WERI-Rb-1 (cell line): Measurements from ENCODE around the gene CYP4F11.

Experiments
- DNase-seq: peaks from one replicate; pipeline ENCODE4 v3.0.0-alpha.2; 2020
- H3K27ac ChIP-seq: fragments of 250-450 bp; sonication (Bioruptor Pico); 2 replicates; pipeline ENCODE4 v1.5.1; 2020; ENCODE audit warnings: mild to moderate bottlenecking, moderate library complexity
- H3K27me3 ChIP-seq: fragments of 250-450 bp; sonication (Bioruptor Pico); 2 replicates; pipeline ENCODE4 v1.5.1; 2021; ENCODE audit warnings: mild to moderate bottlenecking, low read depth, moderate library complexity; ENCODE audit not compliant: insufficient read depth, severe bottlenecking
- H3K36me3 ChIP-seq: fragments of 250-450 bp; sonication (Bioruptor Pico); 2 replicates; pipeline ENCODE4 v1.5.1; 2020; ENCODE audit warnings: mild to moderate bottlenecking, moderate library complexity
- H3K4me3 ChIP-seq: 2 replicates; pipeline ENCODE4 v1.5.1; 2011; ENCODE audit warnings: low read depth, mild to moderate bottlenecking, control low read depth, low read length
- H3K9me3 ChIP-seq: fragments of 250-450 bp; sonication (Bioruptor Pico); 2 replicates; pipeline ENCODE4 v1.5.1; 2021; ENCODE audit warnings: mild to moderate bottlenecking, moderate library complexity; ENCODE audit not compliant: severe bottlenecking
- TF ChIP-seq, protein P1 (sequence below): IDR thresholded peaks from 2 replicates; pipeline ENCODE4 v1.5.1; 2011; ENCODE audit warnings: low read depth, mild to moderate bottlenecking, control low read depth, inconsistent platforms, low read length

CYP4F11 gene

GRCh38 chr19:15971224-15971780 lies 37.0 kb upstream of the CYP4F11 start:
- H3K27me3 ChIP-seq = peaks cover 44% of the 10 kb centered on the region
- no peak overlapping the region for H3K4me3 ChIP-seq
- no peaks in the 10 kb centered on the region for H3K36me3 ChIP-seq
- H3K9me3 ChIP-seq = peaks cover 3% of the 10 kb centered on the region
- no peak for DNase-seq
- TF ChIP-seq, protein P1, sequence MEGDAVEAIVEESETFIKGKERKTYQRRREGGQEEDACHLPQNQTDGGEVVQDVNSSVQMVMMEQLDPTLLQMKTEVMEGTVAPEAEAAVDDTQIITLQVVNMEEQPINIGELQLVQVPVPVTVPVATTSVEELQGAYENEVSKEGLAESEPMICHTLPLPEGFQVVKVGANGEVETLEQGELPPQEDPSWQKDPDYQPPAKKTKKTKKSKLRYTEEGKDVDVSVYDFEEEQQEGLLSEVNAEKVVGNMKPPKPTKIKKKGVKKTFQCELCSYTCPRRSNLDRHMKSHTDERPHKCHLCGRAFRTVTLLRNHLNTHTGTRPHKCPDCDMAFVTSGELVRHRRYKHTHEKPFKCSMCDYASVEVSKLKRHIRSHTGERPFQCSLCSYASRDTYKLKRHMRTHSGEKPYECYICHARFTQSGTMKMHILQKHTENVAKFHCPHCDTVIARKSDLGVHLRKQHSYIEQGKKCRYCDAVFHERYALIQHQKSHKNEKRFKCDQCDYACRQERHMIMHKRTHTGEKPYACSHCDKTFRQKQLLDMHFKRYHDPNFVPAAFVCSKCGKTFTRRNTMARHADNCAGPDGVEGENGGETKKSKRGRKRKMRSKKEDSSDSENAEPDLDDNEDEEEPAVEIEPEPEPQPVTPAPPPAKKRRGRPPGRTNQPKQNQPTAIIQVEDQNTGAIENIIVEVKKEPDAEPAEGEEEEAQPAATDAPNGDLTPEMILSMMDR = no peak
- no peak overlapping the region for H3K27ac ChIP-seq

- TF ChIP-seq, protein P1 = no peak
- H3K36me3 ChIP-seq = no peaks in the 10 kb centered on the region
- no peak overlapping the region for H3K27ac ChIP-seq
- H3K27me3 ChIP-seq = peaks cover 51% of the 10 kb centered on the region
- no peak overlapping the region for H3K4me3 ChIP-seq
- no peak for DNase-seq
- H3K9me3 ChIP-seq = peaks cover 3% of the 10 kb centered on the region
Measured at GRCh38 chr19:15964231-15964630, 29.9 kb upstream of the CYP4F11 start.

GRCh38 chr19:15962319-15962718 lies 28.0 kb upstream of the CYP4F11 start:
- Histone ChIP-seq H3K9me3 (no peaks in the 10 kb centered on the region), H3K36me3 (no peaks in the 10 kb centered on the region), H3K27me3 (peaks cover 63% of the 10 kb centered on the region), H3K4me3 (no peak overlapping the region), H3K27ac (no peak overlapping the region)
- TF ChIP-seq, protein P1 = no peak
- DNase-seq = no peak

DNA sequence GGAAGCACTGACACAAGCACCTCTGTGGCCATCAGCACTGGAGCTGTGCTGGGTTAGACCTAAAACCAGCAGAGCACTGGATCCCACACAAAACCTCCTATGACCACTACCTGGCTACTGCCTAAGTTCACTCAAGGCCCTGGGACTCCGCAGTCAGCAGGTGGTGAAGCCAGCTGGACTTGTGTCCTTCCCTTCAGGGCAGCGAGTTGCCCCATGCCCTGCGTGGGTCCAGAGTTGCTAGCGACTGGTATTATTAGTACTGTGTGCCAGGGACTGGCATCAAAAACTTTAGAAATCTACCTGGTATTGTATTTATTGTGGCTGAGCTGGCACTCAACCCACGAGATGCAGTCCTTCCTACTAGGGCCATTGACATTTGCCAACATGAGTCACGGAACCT lies 20.5 kb upstream of the CYP4F11 start:
- no peak overlapping the region for H3K27ac ChIP-seq
- no peaks in the 10 kb centered on the region for H3K9me3 ChIP-seq
- no peaks in the 10 kb centered on the region for H3K36me3 ChIP-seq
- DNase-seq = no peak
- TF ChIP-seq, protein P1 = no peak
- H3K27me3 ChIP-seq = peaks cover 61% of the 10 kb centered on the region
- no peak overlapping the region for H3K4me3 ChIP-seq

DNA sequence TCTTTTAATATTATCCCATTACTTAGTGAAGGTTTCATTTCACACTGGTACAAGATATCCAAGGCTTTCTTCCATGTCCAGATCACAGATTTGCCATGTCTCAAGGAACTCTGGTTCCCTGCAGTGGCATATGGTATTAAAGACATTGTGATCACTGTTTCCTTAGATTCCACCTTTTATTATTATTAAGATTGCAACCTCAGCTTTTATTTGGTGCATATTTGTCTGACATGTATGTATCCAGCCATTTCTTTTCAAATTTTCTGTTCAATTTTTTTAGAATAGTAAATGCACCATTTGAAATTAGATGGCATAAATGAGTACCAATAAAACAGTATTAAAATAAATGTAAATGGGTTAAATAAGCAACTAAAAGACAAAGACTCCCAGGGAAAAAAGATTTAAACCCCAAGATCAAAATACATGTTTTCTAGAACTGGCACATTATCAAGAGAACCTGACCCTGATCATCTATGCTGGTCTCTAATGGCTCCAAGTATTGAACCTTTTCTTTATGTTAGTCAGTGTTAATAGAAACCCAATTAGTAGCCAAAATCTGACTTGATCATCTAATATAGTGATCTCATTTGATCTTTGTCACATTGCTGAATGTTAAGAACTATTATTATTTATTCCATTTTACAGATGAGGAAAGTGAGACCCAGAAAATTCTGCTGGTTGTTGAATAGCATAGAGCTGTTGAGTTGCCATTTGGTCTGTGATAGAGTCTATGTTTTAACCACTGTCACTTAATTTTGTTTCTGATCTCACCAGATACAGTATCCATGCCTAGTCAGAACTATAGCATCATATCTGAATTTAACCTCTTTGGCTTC lies 14.1 kb upstream of the CYP4F11 start, which contains the start of gene OR10H4:
TSS of gene OR10H4 (plus strand) at position 786 of the 836 bp plus-strand sequence. CDS start at position 786, 0 bp downstream.
- Histone ChIP-seq H3K36me3 (no peaks in the 10 kb centered on the region), H3K27me3 (peaks cover 27% of the 10 kb centered on the region)

More for the DNA sequence above, 14.1 kb upstream of the CYP4F11 start, which contains the start of gene OR10H4:
- Histone ChIP-seq H3K27ac (no peak within 1 kb of the TSS), H3K4me3 (no peak within 1 kb of the TSS), H3K9me3 (peaks cover 17% of the 10 kb centered on the region)
- TF ChIP-seq, protein P1 = no peak
- DNase-seq = no peak
